Left hindlimb (tissue), 1 donor: ENCODE results near the gene OR2Y1.
"Not testable (repeated sequence)": the region's sequence is repeated elsewhere in the genome, so short reads cannot be mapped to it uniquely, and the experiment has no call there.

Source experiments
- DNase-seq: peaks from one replicate; pipeline ENCODE4 v3.0.0-alpha.2; 2018

The OR2Y1 gene

DNA sequence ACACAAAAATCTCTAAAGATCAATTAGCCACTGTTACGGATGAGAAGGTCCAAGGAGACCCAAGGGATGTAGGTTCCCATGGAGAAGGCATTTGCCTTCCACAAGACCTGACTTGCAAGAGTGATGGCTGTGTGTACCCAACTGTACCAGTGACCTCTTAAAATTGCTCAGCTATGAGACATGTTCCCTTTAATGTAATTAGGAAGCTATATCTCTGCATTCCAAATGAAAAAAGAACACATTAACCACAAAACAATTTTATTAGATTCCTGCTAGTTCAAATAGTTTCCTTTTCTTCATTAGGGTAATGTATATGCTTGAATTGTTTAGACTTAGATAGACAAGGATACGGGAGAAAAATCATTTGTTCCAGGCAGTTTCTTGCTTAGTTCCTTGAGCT is 3.3 kb downstream of the OR2Y1 start:
- DNase-seq: no peak

- no peak for DNase-seq
Observed at GRCh38 chr5:180724944-180725343, 14.9 kb downstream of the OR2Y1 start.

- DNase-seq: no peak
Observed at GRCh38 chr5:180723936-180724335, 15.9 kb downstream of the OR2Y1 start.

- no peak for DNase-seq
Observed at GRCh38 chr5:180720486-180720885, 19.4 kb downstream of the OR2Y1 start.

DNA sequence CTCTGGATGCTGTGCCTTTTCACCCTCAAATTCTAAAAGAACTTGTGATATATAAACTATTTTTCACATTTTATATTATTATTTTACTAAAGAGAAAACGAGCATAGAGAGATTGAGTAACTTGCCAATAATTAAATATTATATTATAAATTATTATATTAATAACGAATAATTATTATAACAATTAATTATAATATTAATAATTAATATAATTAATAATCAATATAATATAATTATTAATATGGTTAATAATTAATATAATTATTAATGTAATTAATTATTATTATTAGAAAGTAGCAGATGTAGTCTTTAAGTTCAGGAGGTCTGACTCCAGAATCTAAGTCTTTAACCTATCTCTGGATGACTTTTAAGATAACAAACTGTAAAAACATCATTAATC is 20.1 kb downstream of the OR2Y1 start:
- no peak for DNase-seq

DNA sequence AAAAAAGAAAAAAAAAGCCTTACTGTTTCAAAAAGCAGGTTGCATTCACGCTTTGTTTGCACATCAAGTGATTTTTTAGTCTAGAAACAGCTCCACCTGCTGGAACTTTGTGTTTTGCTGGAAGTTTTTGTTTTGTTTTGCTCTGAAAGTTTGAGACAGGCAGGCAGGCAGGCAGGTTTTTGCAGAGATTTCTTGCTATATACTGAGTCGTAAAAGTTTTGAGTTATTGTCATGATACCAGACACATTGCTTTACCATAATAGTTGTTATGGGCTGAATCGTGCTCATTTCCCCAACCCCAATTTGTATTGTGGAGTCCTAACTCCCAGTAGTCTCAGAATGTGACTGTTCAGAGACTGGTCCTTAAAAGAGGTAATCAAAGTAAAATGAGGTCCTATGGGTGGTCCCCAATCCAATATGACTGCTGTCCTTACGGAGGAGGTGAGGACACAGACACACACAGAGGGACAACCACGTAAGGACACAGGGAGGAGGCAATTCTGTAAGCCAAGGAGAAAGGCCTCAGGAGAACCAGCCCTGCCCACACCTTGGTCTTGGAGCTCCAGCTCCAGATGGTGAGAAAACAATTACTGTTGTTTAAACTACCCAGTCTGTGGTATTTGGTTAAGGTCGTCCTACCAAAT is 20.9 kb downstream of the OR2Y1 start:
- DNase-seq: no peak

DNA sequence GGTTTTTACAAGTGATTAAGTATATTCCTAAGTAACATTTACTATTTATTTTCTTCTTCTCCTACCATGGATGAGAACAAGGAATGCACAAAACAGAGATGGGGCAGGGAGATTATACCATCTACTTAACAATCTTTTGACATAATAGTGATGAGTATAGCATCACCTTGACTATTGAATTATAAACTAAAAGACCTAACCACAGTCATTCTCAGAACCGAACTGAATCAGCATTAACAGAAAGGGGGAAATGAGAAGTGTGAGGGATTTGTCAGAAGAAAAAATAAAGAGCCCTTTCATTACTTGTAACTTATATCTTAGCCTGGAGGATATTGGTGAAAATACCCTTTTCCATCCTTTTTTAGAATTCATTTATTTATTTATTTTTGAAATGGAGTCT is 21.9 kb downstream of the OR2Y1 start:
- DNase-seq: no peak

DNA sequence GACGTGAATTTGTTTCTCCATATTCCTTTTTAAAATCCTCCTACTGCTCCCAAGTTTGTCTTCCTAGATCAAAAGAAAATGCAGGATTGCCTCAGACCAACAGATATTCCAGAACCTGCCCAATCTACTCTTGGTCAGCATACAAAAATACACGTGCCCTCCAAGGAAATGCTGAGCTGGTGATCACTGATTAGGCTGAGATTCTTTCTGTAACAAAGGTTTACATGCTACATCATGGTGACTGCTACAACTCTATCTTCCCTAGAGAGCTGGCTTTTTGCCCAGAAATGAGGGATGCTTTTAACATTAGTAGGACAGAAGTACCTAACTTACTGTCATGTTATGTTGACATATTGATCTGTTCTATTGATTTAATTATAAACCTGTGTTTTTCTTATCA is 35.5 kb downstream of the OR2Y1 start:
- DNase-seq: no peak

GRCh38 chr5:180703912-180704311 is 35.9 kb downstream of the OR2Y1 start:
- DNase-seq: no peak

GRCh38 chr5:180703371-180703770 is 36.5 kb downstream of the OR2Y1 start:
- not testable (repeated sequence) for DNase-seq

- not testable (repeated sequence) for DNase-seq
Observed at GRCh38 chr5:180700440-180700839, 39.4 kb downstream of the OR2Y1 start.

DNA sequence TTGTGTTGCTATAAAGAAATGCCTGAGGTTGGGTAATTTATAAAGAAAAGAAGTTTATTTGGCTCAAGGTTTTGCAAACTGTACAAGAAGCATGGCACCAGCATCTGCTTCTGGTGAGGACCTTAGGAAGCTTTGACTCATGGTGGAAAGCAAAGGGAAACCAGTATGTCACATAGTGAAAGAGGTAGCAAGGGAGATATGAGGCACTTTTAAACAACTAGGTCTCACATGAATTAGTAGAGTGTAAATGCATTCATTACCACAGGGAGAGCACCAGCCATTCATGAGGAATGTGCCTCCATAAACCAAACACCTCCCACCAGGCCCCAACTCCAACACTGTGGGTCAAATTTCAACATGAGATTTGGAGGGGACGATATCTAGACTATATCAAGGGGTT is 40.8 kb downstream of the OR2Y1 start:
- DNase-seq: no peak

DNA sequence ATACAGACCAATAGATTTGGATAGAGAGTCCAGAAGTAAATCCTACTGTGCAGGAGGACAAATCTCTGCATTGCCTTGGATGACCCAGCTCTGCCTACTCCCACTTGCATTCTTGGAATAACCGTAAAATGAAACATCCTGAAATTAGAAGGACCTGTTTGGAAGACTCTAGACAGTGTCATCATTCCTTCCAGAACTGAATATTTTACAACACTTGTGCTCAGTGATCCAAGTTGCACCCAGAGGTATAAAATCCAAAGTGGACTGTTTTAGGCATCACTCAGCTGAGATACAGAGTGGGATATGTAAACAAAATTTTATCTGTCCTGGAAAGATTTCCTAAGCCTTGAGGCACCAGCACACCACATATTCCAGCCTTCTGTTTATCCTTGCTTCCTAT is 43.7 kb downstream of the OR2Y1 start:
- no peak for DNase-seq

GRCh38 chr5:180692429-180692828 is 47.4 kb downstream of the OR2Y1 start:
- no peak for DNase-seq

- no peak for DNase-seq
Observed at GRCh38 chr5:180691046-180691445, 48.8 kb downstream of the OR2Y1 start.

- DNase-seq: no peak
Observed at GRCh38 chr5:180690562-180690961, 49.3 kb downstream of the OR2Y1 start.

DNA sequence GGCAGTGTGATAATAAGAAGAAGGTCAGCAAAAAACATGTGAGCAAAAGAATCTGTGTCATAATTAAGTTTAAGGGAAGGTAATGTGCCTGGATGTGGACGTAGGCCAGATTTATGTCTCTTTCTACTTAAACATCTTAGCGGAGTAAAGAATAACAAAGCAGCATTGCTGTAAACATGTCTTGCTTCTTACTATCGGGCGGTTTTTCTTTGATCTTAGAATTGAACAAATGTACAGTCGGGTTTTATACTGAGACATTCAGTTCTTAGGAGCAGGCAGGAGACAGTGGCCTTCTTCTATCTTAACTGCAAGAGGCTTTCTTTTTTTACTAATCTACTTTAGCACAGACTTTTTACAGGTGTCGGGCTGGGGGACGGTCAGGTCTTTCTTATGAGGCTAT is 50.1 kb downstream of the OR2Y1 start:
- DNase-seq: no peak
